Keratinocyte (primary cell): Measurements from ENCODE around the gene GNB5. TPM values are rescaled to one million over a fixed set of nuclear protein-coding genes. Genes with fewer than 3 reads are reported as not detected.
"Not testable (repeated sequence)": the region's sequence is repeated elsewhere in the genome, so short reads cannot be mapped to it uniquely, and the experiment has no call there.

ENCODE experiments used
- DNase-seq: peaks from one replicate; pipeline ENCODE4 v3.0.0-alpha.2; 2011; ENCODE audit warnings: low read depth, missing footprints, low spot score
- FAIRE-seq: peaks from 2 replicates; lab custom pipeline; 2011; peaks lifted over from hg19 to GRCh38; lab: Jason Lieb, UNC
- H2AFZ ChIP-seq: 2 replicates; pipeline ENCODE4 v1.6.0; 2012; ENCODE audit warnings: low read length, control low read depth, inconsistent platforms; ENCODE audit not compliant: control insufficient read depth
- H3K27ac ChIP-seq: 2 replicates; pipeline ENCODE4 v1.5.1; 2011; ENCODE audit warnings: low read length; ENCODE audit not compliant: control insufficient read depth, insufficient read depth
- H3K27me3 ChIP-seq: 3 replicates; pipeline ENCODE4 v1.6.0; 2011; ENCODE audit warnings: low read length; ENCODE audit not compliant: control insufficient read depth, insufficient read depth; ENCODE audit errors: extremely low read depth
- H3K36me3 ChIP-seq, 2 experiments: 2 replicates in 1 of 2; 3 replicates in 1 of 2; pipeline ENCODE4 v1.5.1; 2011; ENCODE audit warnings: low read length in 2 of 2, mild to moderate bottlenecking in 1 of 2; ENCODE audit not compliant: control insufficient read depth in 2 of 2, insufficient read depth in 2 of 2; ENCODE audit errors: extremely low read depth in 1 of 2
- H3K4me1 ChIP-seq: 3 replicates; pipeline ENCODE4 v1.5.1; 2011; ENCODE audit warnings: low read length; ENCODE audit not compliant: control insufficient read depth, insufficient read depth; ENCODE audit errors: extremely low read depth
- H3K4me2 ChIP-seq: 3 replicates; pipeline ENCODE4 v1.6.0; 2011; ENCODE audit warnings: low read depth, low read length; ENCODE audit not compliant: control insufficient read depth, insufficient read depth; ENCODE audit errors: extremely low read depth
- H3K4me3 ChIP-seq, 3 experiments: fragments of 200-600 bp in 1 of 3; sonication (generic) in 1 of 3; 2 replicates in 2 of 3; 3 replicates in 1 of 3; pipeline ENCODE4 v1.5.1; 2011 to 2016; ENCODE audit warnings: low read length in 3 of 3, mild to moderate bottlenecking in 3 of 3, control low read depth in 2 of 3, inconsistent platforms in 1 of 3, low read depth in 1 of 3, mixed read lengths in 1 of 3, mixed run types in 1 of 3, moderate library complexity in 1 of 3; ENCODE audit not compliant: control insufficient read depth in 2 of 3, insufficient read depth in 2 of 3; ENCODE audit errors: extremely low read depth in 1 of 3
- H3K79me2 ChIP-seq: 2 replicates; pipeline ENCODE4 v1.6.0; 2012; ENCODE audit warnings: low read length; ENCODE audit not compliant: control insufficient read depth, insufficient read depth
- H3K9ac ChIP-seq: 3 replicates; pipeline ENCODE4 v1.6.0; 2011; ENCODE audit warnings: low read length; ENCODE audit not compliant: control insufficient read depth, insufficient read depth; ENCODE audit errors: extremely low read depth
- H3K9me1 ChIP-seq: 3 replicates; pipeline ENCODE4 v1.6.0; 2011; ENCODE audit warnings: low read length; ENCODE audit not compliant: control insufficient read depth, insufficient read depth; ENCODE audit errors: extremely low read depth
- H3K9me3 ChIP-seq: 2 replicates; pipeline ENCODE4 v1.5.1; 2012; ENCODE audit warnings: low read depth, low read length; ENCODE audit not compliant: control insufficient read depth
- H4K20me1 ChIP-seq: 3 replicates; pipeline ENCODE4 v1.6.0; 2011; ENCODE audit warnings: low read length; ENCODE audit not compliant: control insufficient read depth, insufficient read depth; ENCODE audit errors: extremely low read depth
- CTCF ChIP-seq, 3 experiments: IDR thresholded peaks in 1 of 3; conservative IDR thresholded peaks in 1 of 3; optimal IDR thresholded peaks in 1 of 3; 2 replicates in 2 of 3; 3 replicates in 1 of 3; pipeline versions ENCODE3 to v1.5.1; 2011; ENCODE audit warnings: low read length in 3 of 3, mild to moderate bottlenecking in 3 of 3, moderate library complexity in 2 of 3, control low read depth in 1 of 3, inconsistent platforms in 1 of 3; ENCODE audit not compliant: insufficient read depth in 2 of 3; ENCODE audit errors: extremely low read depth in 1 of 3
- EZH2 ChIP-seq: IDR thresholded peaks from one replicate; pipeline ENCODE4 v1.6.1; 2012; ENCODE audit warnings: inconsistent platforms, mild to moderate bottlenecking, low read length, moderate library complexity
- dilution Hi-C: fragments of 300-500 bp; cut with MboI; formaldehyde crosslinking; loops from one replicate; pipeline ENCODE4 v1.7.0; 2020; ENCODE audit warnings: low sequenced_read_pairs; ENCODE audit not compliant: extremely low pct_ligation_motif_present
- polyA plus RNA-seq, 5 experiments: library from polyadenylated mRNA; depleted of rRNA in 3 of 5; stranded (reverse) in 3 of 5; stranded (forward) in 1 of 5; unstranded in 1 of 5; fragments of >200 nt; gene quantifications; 1 replicate in 1 of 5; 2 replicates in 3 of 5; 3 replicates in 1 of 5; pipeline versions ENCODE4 v1.2.1 to v1.2.3, GENCODE V29; 2011 to 2012; ENCODE audit warnings: missing spikeins in 2 of 5, low read depth in 1 of 5, low replicate concordance in 1 of 5

Gene GNB5
- polyA plus RNA-seq, 1 donor (not counting 4 experiments of a cell fraction or from before 2014, with no cell fraction given) = 25.8 TPM

GRCh38 chr15:52171807-52172206 is 19.4 kb downstream of the GNB5 start:
- Histone ChIP-seq H3K27me3 (no peaks in the 10 kb centered on the region), H3K4me2 (no peak overlapping the region), H3K9me3 (no peaks in the 10 kb centered on the region), H3K79me2 (peaks cover 7% of the 10 kb centered on the region), H4K20me1 (no peaks in the 10 kb centered on the region), H3K9ac (no peak overlapping the region), H3K4me3 (no peak overlapping the region), H3K36me3 (no peaks in the 10 kb centered on the region), H3K9me1 (no peaks in the 10 kb centered on the region), H3K4me1 (peaks cover 3% of the 10 kb centered on the region), H2AFZ (no peak overlapping the region), H3K27ac (no peak overlapping the region)
- TF ChIP-seq EZH2 (no peak), CTCF (optimal IDR thresholded peaks at IDR 0.05 in 1 of 3, IDR thresholded peaks at IDR 0.05 in 1 of 3, conservative IDR thresholded peaks at IDR 0.05 in 1 of 3; ENCODE audit: extremely low read depth in 1 of 3, insufficient read depth in 2 of 3, low read length in 3 of 3) (no peak)
- FAIRE-seq (no peak), DNase-seq (no peak)
- dilution Hi-C loops = no loop called here

GRCh38 chr15:52171386-52171785 is 19.8 kb downstream of the GNB5 start:
- H3K4me2 ChIP-seq = peak overlapping the region; percentile 8

GRCh38 chr15:52170199-52170598 is 21.0 kb downstream of the GNB5 start:
- H3K9ac ChIP-seq, H3K9me3 ChIP-seq, H4K20me1 ChIP-seq, H3K4me1 ChIP-seq, DNase-seq, H3K4me2 ChIP-seq, H2AFZ ChIP-seq, H3K27ac ChIP-seq, H3K4me3 ChIP-seq, H3K79me2 ChIP-seq, H3K27me3 ChIP-seq, dilution Hi-C loops, H3K9me1 ChIP-seq, H3K36me3 ChIP-seq, FAIRE-seq: not testable (repeated sequence)

More at GRCh38 chr15:52171386-52171785, 19.8 kb downstream of the GNB5 start:
- Histone ChIP-seq H3K9me1 (no peaks in the 10 kb centered on the region), H3K27me3 (no peaks in the 10 kb centered on the region), H3K9me3 (no peaks in the 10 kb centered on the region), H4K20me1 (no peaks in the 10 kb centered on the region), H3K27ac (no peak overlapping the region), H3K36me3 (no peaks in the 10 kb centered on the region), H3K79me2 (peaks cover 4% of the 10 kb centered on the region), H3K4me3 (no peak overlapping the region), H2AFZ (no peak overlapping the region), H3K9ac (no peak overlapping the region), H3K4me1 (peaks cover 3% of the 10 kb centered on the region)
- dilution Hi-C loops = no loop called here
- FAIRE-seq (no peak), DNase-seq (no peak)
- TF ChIP-seq EZH2 (no peak), CTCF (optimal IDR thresholded peaks at IDR 0.05 in 1 of 3, IDR thresholded peaks at IDR 0.05 in 1 of 3, conservative IDR thresholded peaks at IDR 0.05 in 1 of 3; ENCODE audit: extremely low read depth in 1 of 3, insufficient read depth in 2 of 3, low read length in 3 of 3) (no peak)

- dilution Hi-C loops = not testable (repeated sequence)
Observed at GRCh38 chr15:52165494-52166131, 25.6 kb downstream of the GNB5 start.

More at GRCh38 chr15:52165494-52166131, 25.6 kb downstream of the GNB5 start:
- not testable (repeated sequence) for H3K27me3 ChIP-seq, H3K79me2 ChIP-seq, DNase-seq, H4K20me1 ChIP-seq, H3K9me1 ChIP-seq, H3K4me1 ChIP-seq, FAIRE-seq, H3K9ac ChIP-seq, H2AFZ ChIP-seq, H3K4me2 ChIP-seq, H3K27ac ChIP-seq, H3K9me3 ChIP-seq, H3K4me3 ChIP-seq, H3K36me3 ChIP-seq
